Skeletal muscle satellite cell (primary cell): Measurements from ENCODE around the gene C1QTNF7. TPM values are rescaled to one million over a fixed set of nuclear protein-coding genes. Genes with fewer than 3 reads are reported as not detected.

ENCODE experiments used
- H3K27me3 ChIP-seq: 2 replicates; pipeline ENCODE4 v1.7.0; 2013; ENCODE audit warnings: low read length; ENCODE audit not compliant: control insufficient read depth, insufficient read depth
- H3K36me3 ChIP-seq: 2 replicates; pipeline ENCODE4 v1.7.0; 2013; ENCODE audit warnings: mild to moderate bottlenecking, control low read depth, low read length; ENCODE audit not compliant: insufficient read depth
- H3K4me1 ChIP-seq: 2 replicates; pipeline ENCODE4 v1.7.0; 2013; ENCODE audit warnings: low read length; ENCODE audit not compliant: control insufficient read depth, insufficient read depth
- H3K4me2 ChIP-seq: 2 replicates; pipeline ENCODE4 v1.7.0; 2013; ENCODE audit warnings: mild to moderate bottlenecking, low read length
- H3K4me3 ChIP-seq: 2 replicates; pipeline ENCODE4 v1.7.0; 2013; ENCODE audit warnings: low read length
- H3K9ac ChIP-seq: 2 replicates; pipeline ENCODE4 v1.7.0; 2013; ENCODE audit warnings: mild to moderate bottlenecking, low read depth, low read length, moderate library complexity
- H3K9me3 ChIP-seq: replicated peaks from 2 replicates; pipeline ENCODE4 v1.7.0; 2013; ENCODE audit warnings: mild to moderate bottlenecking, control low read depth, low read length
- total RNA-seq: library from RNA; depleted of rRNA; stranded (reverse); fragments of >200 nt; gene quantifications from 2 replicates; pipeline ENCODE4 v1.2.3, GENCODE V29; 2012; rRNA removed

C1QTNF7 gene
- total RNA-seq = not detected in 2 replicates

GRCh38 chr4:15427701-15428100 is at the start of gene C1QTNF7:
Gene C1QTNF7, plus strand, starts transcription at chr4:15428033. Its CDS starts 7,711 bp downstream, at chr4:15435744.
- H3K9me3 ChIP-seq = no peaks in the 10 kb centered on the region
- H3K4me2 ChIP-seq = no peak within 1 kb of the TSS
- H3K27me3 ChIP-seq = peaks cover 4% of the 10 kb centered on the region
- H3K9ac ChIP-seq = no peak within 1 kb of the TSS
- H3K4me1 ChIP-seq = no peaks in the 10 kb centered on the region
- H3K36me3 ChIP-seq = no peaks in the 10 kb centered on the region
- H3K4me3 ChIP-seq = no peak within 1 kb of the TSS

GRCh38 chr4:15378062-15378461 is 49.8 kb upstream of the C1QTNF7 start:
- H3K4me3 ChIP-seq = no peak overlapping the region
- peaks cover 22% of the 10 kb centered on the region for H3K4me1 ChIP-seq
- H3K9ac ChIP-seq = no peak overlapping the region
- H3K36me3 ChIP-seq = no peaks in the 10 kb centered on the region
- peaks cover 4% of the 10 kb centered on the region for H3K27me3 ChIP-seq
- H3K4me2 ChIP-seq = no peak overlapping the region
- no peaks in the 10 kb centered on the region for H3K9me3 ChIP-seq

GRCh38 chr4:15378493-15378892 is 49.3 kb upstream of the C1QTNF7 start:
- Histone ChIP-seq H3K9ac (no peak overlapping the region), H3K4me2 (no peak overlapping the region), H3K4me3 (no peak overlapping the region), H3K9me3 (no peaks in the 10 kb centered on the region), H3K36me3 (no peaks in the 10 kb centered on the region), H3K4me1 (peaks cover 22% of the 10 kb centered on the region), H3K27me3 (peaks cover 7% of the 10 kb centered on the region)

GRCh38 chr4:15381806-15382338 is 46.0 kb upstream of the C1QTNF7 start:
- no peak overlapping the region for H3K9ac ChIP-seq
- H3K9me3 ChIP-seq = no peaks in the 10 kb centered on the region
- H3K4me3 ChIP-seq = no peak overlapping the region
- peaks cover under 1% of the 10 kb centered on the region for H3K4me1 ChIP-seq
- no peak overlapping the region for H3K4me2 ChIP-seq
- H3K36me3 ChIP-seq = no peaks in the 10 kb centered on the region
- H3K27me3 ChIP-seq = peaks cover 39% of the 10 kb centered on the region

GRCh38 chr4:15382669-15383273 is 45.1 kb upstream of the C1QTNF7 start:
- no peak overlapping the region for H3K4me2 ChIP-seq
- H3K27me3 ChIP-seq = peaks cover 45% of the 10 kb centered on the region
- no peak overlapping the region for H3K4me3 ChIP-seq
- no peaks in the 10 kb centered on the region for H3K9me3 ChIP-seq
- H3K36me3 ChIP-seq = no peaks in the 10 kb centered on the region
- H3K4me1 ChIP-seq = no peaks in the 10 kb centered on the region
- H3K9ac ChIP-seq = no peak overlapping the region

GRCh38 chr4:15385515-15385914 is 42.3 kb upstream of the C1QTNF7 start:
- H3K4me3 ChIP-seq = no peak overlapping the region
- no peaks in the 10 kb centered on the region for H3K9me3 ChIP-seq
- no peaks in the 10 kb centered on the region for H3K4me1 ChIP-seq
- H3K36me3 ChIP-seq = no peaks in the 10 kb centered on the region
- H3K9ac ChIP-seq = no peak overlapping the region
- no peak overlapping the region for H3K4me2 ChIP-seq
- H3K27me3 ChIP-seq = peaks cover 66% of the 10 kb centered on the region

GRCh38 chr4:15385928-15386327 is 41.9 kb upstream of the C1QTNF7 start:
- Histone ChIP-seq H3K36me3 (no peaks in the 10 kb centered on the region), H3K4me3 (no peak overlapping the region), H3K9ac (no peak overlapping the region), H3K27me3 (peaks cover 70% of the 10 kb centered on the region), H3K9me3 (no peaks in the 10 kb centered on the region), H3K4me2 (no peak overlapping the region), H3K4me1 (no peaks in the 10 kb centered on the region)

- Histone ChIP-seq H3K4me1 (no peaks in the 10 kb centered on the region), H3K27me3 (peaks cover 54% of the 10 kb centered on the region), H3K4me3 (no peak overlapping the region), H3K9ac (no peak overlapping the region), H3K36me3 (no peaks in the 10 kb centered on the region), H3K4me2 (no peak overlapping the region), H3K9me3 (no peaks in the 10 kb centered on the region)
Measured at GRCh38 chr4:15390494-15390893, 37.3 kb upstream of the C1QTNF7 start.

GRCh38 chr4:15392053-15392805 is 35.6 kb upstream of the C1QTNF7 start:
- Histone ChIP-seq H3K27me3 (peaks cover 39% of the 10 kb centered on the region), H3K4me3 (no peak overlapping the region), H3K4me1 (no peaks in the 10 kb centered on the region), H3K9ac (no peak overlapping the region), H3K4me2 (no peak overlapping the region), H3K36me3 (no peaks in the 10 kb centered on the region), H3K9me3 (no peaks in the 10 kb centered on the region)

- H3K4me1 ChIP-seq = peaks cover 18% of the 10 kb centered on the region
- H3K9ac ChIP-seq = no peak overlapping the region
- H3K4me2 ChIP-seq = no peak overlapping the region
- peaks cover 16% of the 10 kb centered on the region for H3K27me3 ChIP-seq
- no peak overlapping the region for H3K4me3 ChIP-seq
- H3K9me3 ChIP-seq = no peaks in the 10 kb centered on the region
- H3K36me3 ChIP-seq = no peaks in the 10 kb centered on the region
Measured at GRCh38 chr4:15395311-15395710, 32.5 kb upstream of the C1QTNF7 start.

GRCh38 chr4:15396157-15396800 is 31.6 kb upstream of the C1QTNF7 start:
- peaks cover 8% of the 10 kb centered on the region for H3K27me3 ChIP-seq
- H3K36me3 ChIP-seq = no peaks in the 10 kb centered on the region
- H3K4me2 ChIP-seq = no peak overlapping the region
- H3K4me1 ChIP-seq = peaks cover 28% of the 10 kb centered on the region
- H3K9me3 ChIP-seq = no peaks in the 10 kb centered on the region
- no peak overlapping the region for H3K9ac ChIP-seq
- no peak overlapping the region for H3K4me3 ChIP-seq
